Heart left ventricle (tissue), 16 donors: ENCODE results near the gene AP2S1. TPM values are rescaled to one million over a fixed set of nuclear protein-coding genes. Genes with fewer than 3 reads are reported as not detected.

ENCODE experiments used
- ATAC-seq, 4 donors: fragments of 200-7000 bp; cut with Tn5 transposase; one replicate each; pipeline ENCODE4 v1.9.1; 2020 to 2022; ENCODE audit warnings: moderate library complexity in 4 of 4, mild to moderate bottlenecking in 3 of 4, moderate number of reproducible peaks in 1 of 4
- DNase-seq, 5 donors: peaks; one replicate each; pipeline ENCODE4 v3.0.0-alpha.2; 2020
- H3K27ac ChIP-seq, 12 donors: fragments of 200-600 bp; sonication (generic) in 4 of 12; one replicate each; pipeline versions ENCODE4 v1.5.0 to v1.8.0; 2016 to 2022; ENCODE audit warnings: mild to moderate bottlenecking in 2 of 12
- H3K27me3 ChIP-seq, 9 donors: fragments of 200-600 bp; sonication (generic) in 2 of 9; one replicate each; pipeline versions ENCODE4 v1.5.1 to v1.8.0; 2016 to 2022; ENCODE audit warnings: mild to moderate bottlenecking in 3 of 9
- H3K36me3 ChIP-seq, 9 donors: fragments of 200-600 bp; sonication (generic) in 2 of 9; one replicate each; pipeline versions ENCODE4 v1.5.0 to v1.8.0; 2018 to 2022; ENCODE audit warnings: mild to moderate bottlenecking in 2 of 9
- H3K4me1 ChIP-seq, 12 donors: fragments of 200-600 bp; sonication (generic) in 4 of 12; one replicate each; pipeline versions ENCODE4 v1.5.0 to v1.8.0; 2016 to 2022; ENCODE audit warnings: mild to moderate bottlenecking in 3 of 12
- H3K4me3 ChIP-seq, 12 donors: fragments of 200-600 bp; sonication (generic) in 4 of 12; one replicate each; pipeline versions ENCODE4 v1.5.0 to v1.8.0; 2017 to 2022; ENCODE audit warnings: mild to moderate bottlenecking in 9 of 12, moderate library complexity in 4 of 12
- H3K9me3 ChIP-seq, 12 donors: fragments of 200-600 bp; sonication (generic) in 4 of 12; one replicate each; pipeline versions ENCODE4 v1.5.0 to v1.8.0; 2016 to 2022; ENCODE audit warnings: mild to moderate bottlenecking in 1 of 12
- CTCF ChIP-seq, 12 donors: fragments of 200-600 bp; sonication (generic) in 4 of 12; IDR thresholded peaks; one replicate each; pipeline versions ENCODE4 v1.5.0 to v1.8.0; 2018 to 2022; ENCODE audit warnings: antibody characterized with exemption in 12 of 12, mild to moderate bottlenecking in 5 of 12
- POLR2A ChIP-seq, 2 donors: fragments of 450-650 bp; IDR thresholded peaks; one replicate each; pipeline ENCODE4 v1.6.1; 2017; ENCODE audit warnings: antibody characterized with exemption in 2 of 2, mild to moderate bottlenecking in 2 of 2, moderate library complexity in 2 of 2
- WGBS, 4 donors: extraction: QIAGEN DNeasy Blood & Tissue Kit in 2 of 4; methylation state at CpG; one replicate each; pipeline versions ENCODE4 v1.1.5 to v1.1.7; 2013 to 2018; 5-methylcytosine and 5-hydroxymethylcytosine counted together
- intact Hi-C, 10 donors: fragments of 100-400 bp; cut with DNase I; formaldehyde crosslinking; loops; one replicate each; pipeline versions ENCODE4 v1.11.1 to v1.14.2; 2022
- polyA plus RNA-seq, 2 donors: library from polyadenylated mRNA; stranded (reverse); fragments of 200-250 nt; gene quantifications; one replicate each; pipeline ENCODE4 v1.2.3, GENCODE V29; 2013
- total RNA-seq, 9 donors: library from RNA; depleted of rRNA in 2 of 9; stranded (reverse); fragments of >200 nt in 2 of 9; fragmentation: NEBNext Ultra II Directional in 3 of 9; extraction: Animal tissue kit (Norgen Biotek cat#: 25700) in 3 of 9; gene quantifications; one replicate each; pipeline versions ENCODE4 v1.1.0 to v1.2.4, GENCODE V29; 2016 to 2023
- donor health status: ischemic (EF 13 %, LVEDD 7.1; RV severe dilation, severe dysfunction).
- donor health status: healthy with polysubstance abuse.
- donor health status: DM: no; HTN: yes; CAD: no.
- donor health status: DM: no; HTN: no; CAD: no.
- donor health status: ischemic (EF 25% LVEDD 6.9; RV normal size, moderate dysfunction).
- donor health status: ischemic (EF 25% LVEDD 5.7; RV mildly dilated, moderate dysfunction).
- donor health status: healthy.
- donor health status: DM: yes; HTN: yes; CAD: no.
- donor health status: ischemic (EF 35%, LVEDD 5.7; RV mildly dilated, moderate dysfunction).
- donor health status: nonischemic (EF 11% LVEDD 7.7; RV severe dilation, severe dysfunction).
- donor health status: DM: yes; HTN: yes; CAD: no.
- donor health status: PGD.
- donor health status: ischemic (EF 29% LVEDD 5.4; RV normal size, mild dysfunction).
- donor health status: nonischemic (EF 23%, LVEDD 6.1; RV moderate dilation, normal function).

AP2S1 gene
- total and polyA plus RNA-seq, 11 donors: 75.3 to 166 (median 84.9) TPM

- Histone ChIP-seq H3K27me3 (no peaks in the 10 kb centered on the region), H3K4me3 (no peak overlapping the region), H3K36me3 (peaks cover 2 to 71% (median 48%) of the 10 kb centered on the region in 9 donors), H3K9me3 (no peaks in the 10 kb centered on the region), H3K27ac (no peak overlapping the region), H3K4me1 (peaks cover 0 to 33% (median 17%) of the 10 kb centered on the region in 12 donors)
- DNase-seq (no peak), ATAC-seq (no peak)
- no peak for TF ChIP-seq POLR2A (IDR thresholded peaks at IDR 0.05)
- no peak for TF ChIP-seq CTCF (IDR thresholded peaks at IDR 0.05)
- intact Hi-C loops: loop anchor here in 2 of 10 donors (10.0 kb wide), 2 partner anchors 229 to 239 kb away; partner anchors contain the start of gene CALM3 (in 1 of the 2)
- WGBS, 4 donors: 65 to 86% (median 82%) methylated on average over 9 of the region's 9 CpGs
Measured at GRCh38 chr19:46844067-46844489, 6.6 kb downstream of the AP2S1 start.

GRCh38 chr19:46842791-46843190 lies 7.9 kb downstream of the AP2S1 start:
- H3K9me3 ChIP-seq: no peaks in the 10 kb centered on the region
- ATAC-seq (no peak), DNase-seq (no peak)
- no peak overlapping the region for H3K27ac ChIP-seq
- peaks cover 2 to 82% (median 60%) of the 10 kb centered on the region in 9 donors for H3K36me3 ChIP-seq
- 79 to 87% (median 85%) methylated on average over 11 of the region's 11 CpGs for WGBS, 4 donors
- intact Hi-C loops: loop anchor here in 2 of 10 donors (10.0 kb wide), 2 partner anchors 228 to 238 kb away; partner anchors contain the start of gene CALM3 (in 1 of the 2)
- TF ChIP-seq POLR2A (IDR thresholded peaks at IDR 0.05) (no peak), CTCF (IDR thresholded peaks at IDR 0.05) (no peak)
- no peak overlapping the region for H3K4me3 ChIP-seq
- H3K4me1 ChIP-seq: peaks cover 0 to 23% (median 14%) of the 10 kb centered on the region in 12 donors
- no peaks in the 10 kb centered on the region for H3K27me3 ChIP-seq

- Histone ChIP-seq H3K9me3 (no peaks in the 10 kb centered on the region), H3K27me3 (no peaks in the 10 kb centered on the region), H3K4me1 (peaks cover 0 to 23% (median 15%) of the 10 kb centered on the region in 12 donors), H3K4me3 (no peak overlapping the region), H3K36me3 (peaks cover 2 to 86% (median 64%) of the 10 kb centered on the region in 9 donors), H3K27ac (peak overlapping the region in 11 of 12 donors; percentile 22 to 83 (median 61))
- DNase-seq (peak; percentile 77 to 85 (median 82)), ATAC-seq (peak; percentile 73 to 85 (median 82))
- no peak for TF ChIP-seq CTCF (IDR thresholded peaks at IDR 0.05)
- TF ChIP-seq POLR2A (IDR thresholded peaks at IDR 0.05): no peak
- WGBS, 4 donors: 42 to 71% (median 50%) methylated on average over 12 of the region's 12 CpGs
- intact Hi-C loops: loop anchor here in 5 of 10 donors (2.0 to 10.0 kb wide), 3 partner anchors 85 to 237 kb away; partner anchors contain the start of gene CALM3 (in 1 of the 5)
Measured at GRCh38 chr19:46841458-46842083, 9.1 kb downstream of the AP2S1 start.

- Histone ChIP-seq H3K4me3 (no peak overlapping the region), H3K4me1 (peaks cover 0 to 27% (median 13%) of the 10 kb centered on the region in 12 donors), H3K9me3 (no peaks in the 10 kb centered on the region), H3K27ac (peak overlapping the region in 10 of 12 donors; percentile 26 to 83 (median 64)), H3K36me3 (peaks cover 2 to 81% (median 57%) of the 10 kb centered on the region in 9 donors), H3K27me3 (no peaks in the 10 kb centered on the region)
- ATAC-seq (peak; percentile 34 to 68 (median 58)), DNase-seq (peak in 2 of 5 donors; percentile 48 to 49)
- TF ChIP-seq CTCF (IDR thresholded peaks at IDR 0.05) (peak; percentile 73 to 89 (median 82)), POLR2A (IDR thresholded peaks at IDR 0.05) (peak in 1 of 2 donors; percentile 11)
- intact Hi-C loops: loop anchor here in 8 of 10 donors (1.0 to 10.0 kb wide), 4 partner anchors 83 to 236 kb away; partner anchors contain the start of gene CALM3 (in 1 of the 8)
- 19 to 22% (median 21%) methylated on average over 13 of the region's 13 CpGs for WGBS, 4 donors
Measured at GRCh38 chr19:46840498-46840942, 10.1 kb downstream of the AP2S1 start.
